HepG2 (cell line): Measurements from ENCODE around the gene IDH3A. TPM values are rescaled to one million over a fixed set of nuclear protein-coding genes. Genes with fewer than 3 reads are reported as not detected.

Experiments used
- BORCS8-MEF2B ChIP-seq: sonication (generic); formaldehyde crosslinking; IDR thresholded peaks from 2 replicates; pipeline ENCODE4 v1.8.0; 2022; ENCODE audit warnings: mild to moderate bottlenecking, missing genetic modification reagents
- CREB3 ChIP-seq: sonication (generic); formaldehyde crosslinking; IDR thresholded peaks from 2 replicates; pipeline ENCODE4 v1.5.0; 2020; ENCODE audit warnings: missing genetic modification reagents
- ERF ChIP-seq: IDR thresholded peaks from 2 replicates; pipeline ENCODE4 v1.6.1; 2018; ENCODE audit warnings: missing biosample characterization, missing genetic modification reagents
- IKZF1 ChIP-seq: fragments of 450-650 bp; IDR thresholded peaks from 2 replicates; pipeline ENCODE4 v1.7.1; 2016
- NCOR1 ChIP-seq: fragments of 200-600 bp; sonication (generic); IDR thresholded peaks from 2 replicates; pipeline ENCODE4 v1.7.0; 2017; ENCODE audit warnings: antibody characterized with exemption, low read length, borderline replicate concordance
- POLR2G ChIP-seq: fragments of 200-400 bp; formaldehyde crosslinking; IDR thresholded peaks from 2 replicates; pipeline ENCODE4 v1.6.1; 2018; ENCODE audit warnings: mild to moderate bottlenecking, low read depth, low read length, moderate library complexity
- SNAPC4 ChIP-seq: sonication (generic); formaldehyde crosslinking; IDR thresholded peaks from 2 replicates; pipeline ENCODE4 v1.4.0; 2020; ENCODE audit warnings: mild to moderate bottlenecking, missing genetic modification reagents
- ZC3H13 ChIP-seq: sonication (generic); formaldehyde crosslinking; IDR thresholded peaks from 2 replicates; pipeline ENCODE4 v1.8.1; 2023; ENCODE audit warnings: mild to moderate bottlenecking, missing genetic modification reagents, moderate library complexity
- ZC3H4 ChIP-seq: sonication (generic); formaldehyde crosslinking; IDR thresholded peaks from 2 replicates; pipeline ENCODE4 v1.4.0; 2020; ENCODE audit warnings: missing genetic modification reagents, borderline replicate concordance
- ZFP91 ChIP-seq: sonication (generic); formaldehyde crosslinking; IDR thresholded peaks from 2 replicates; pipeline ENCODE4 v1.9.0; 2022; ENCODE audit warnings: missing genetic modification reagents, mild to moderate bottlenecking, borderline replicate concordance
- ZHX1 ChIP-seq: sonication (generic); formaldehyde crosslinking; IDR thresholded peaks from 2 replicates; pipeline ENCODE4 v1.8.1; 2022; ENCODE audit warnings: low read depth, mild to moderate bottlenecking, missing genetic modification reagents
- ZNF362 ChIP-seq: sonication (generic); formaldehyde crosslinking; IDR thresholded peaks from 2 replicates; pipeline ENCODE4 v1.4.0; 2020; ENCODE audit warnings: missing genetic modification reagents, mild to moderate bottlenecking, borderline replicate concordance
- ZNF776 ChIP-seq: sonication (generic); formaldehyde crosslinking; IDR thresholded peaks from 2 replicates; pipeline ENCODE4 v1.4.0; 2020; ENCODE audit warnings: mild to moderate bottlenecking, missing genetic modification reagents
- ZSCAN5A ChIP-seq: sonication (generic); formaldehyde crosslinking; IDR thresholded peaks from 2 replicates; pipeline ENCODE4 v1.8.0; 2022; ENCODE audit warnings: mild to moderate bottlenecking, missing genetic modification reagents, borderline replicate concordance
- polyA plus RNA-seq, 8 experiments: library from polyadenylated mRNA; depleted of rRNA in 3 of 8; stranded (reverse) in 7 of 8; unstranded in 1 of 8; fragments of >200 nt; fragmentation: Illumina TruSeq in 4 of 8; extraction: Trizol in 4 of 8; gene quantifications; 2 replicates each; pipeline versions ENCODE4 v1.2.1 to v1.2.3, GENCODE V29; 2011 to 2016; ENCODE audit warnings: low read depth in 4 of 8, missing spikeins in 1 of 8, mixed read lengths in 1 of 8; ENCODE audit not compliant: insufficient read depth in 1 of 8
- total RNA-seq, 5 experiments: library from RNA; depleted of rRNA; stranded (reverse); fragments of >200 nt; fragmentation: Illumina TruSeq; extraction: Trizol; gene quantifications; 2 replicates each; pipeline ENCODE4 v1.2.3, GENCODE V29; 2016; ENCODE audit warnings: low read depth in 1 of 5

IDH3A gene
- total and polyA plus RNA-seq, 2 of the 13 experiments (the other 11 are each of a cell fraction or from before 2014, with no cell fraction given): 40.7 to 50.7 TPM

- no peak for TF ChIP-seq ZSCAN5A
- TF ChIP-seq CREB3 (CRISPR knock-in tag): no peak
- TF ChIP-seq ZC3H13 (CRISPR knock-in tag): no peak
- no peak for TF ChIP-seq ZC3H4 (CRISPR knock-in tag)
- TF ChIP-seq SNAPC4 (CRISPR knock-in tag): no peak
- TF ChIP-seq ERF (CRISPR knock-in tag): peak; percentile 23; the same call in 1 of the 2 replicates
- TF ChIP-seq BORCS8-MEF2B: 0 out of 2 replicates have a peak, but pooled peaks have one; percentile 31
- TF ChIP-seq IKZF1: no peak
- no peak; the same call in 1 of the 2 replicates for TF ChIP-seq NCOR1
- TF ChIP-seq POLR2G: peak; percentile 73
- no peak for TF ChIP-seq ZHX1
- TF ChIP-seq ZNF362 (CRISPR knock-in tag): no peak; the same call in 1 of the 2 replicates
- TF ChIP-seq ZFP91 (CRISPR knock-in tag): no peak; the same call in 1 of the 2 replicates
- TF ChIP-seq ZNF776 (CRISPR knock-in tag): no peak
These were observed at the start of gene IDH3A (continued) for GRCh38 chr15:78149068-78149804.
